ENCODE measurements around the gene NEK10. TPM values are rescaled to one million over a fixed set of nuclear protein-coding genes. Genes with fewer than 3 reads are reported as not detected.

The NEK10 gene, protein sequence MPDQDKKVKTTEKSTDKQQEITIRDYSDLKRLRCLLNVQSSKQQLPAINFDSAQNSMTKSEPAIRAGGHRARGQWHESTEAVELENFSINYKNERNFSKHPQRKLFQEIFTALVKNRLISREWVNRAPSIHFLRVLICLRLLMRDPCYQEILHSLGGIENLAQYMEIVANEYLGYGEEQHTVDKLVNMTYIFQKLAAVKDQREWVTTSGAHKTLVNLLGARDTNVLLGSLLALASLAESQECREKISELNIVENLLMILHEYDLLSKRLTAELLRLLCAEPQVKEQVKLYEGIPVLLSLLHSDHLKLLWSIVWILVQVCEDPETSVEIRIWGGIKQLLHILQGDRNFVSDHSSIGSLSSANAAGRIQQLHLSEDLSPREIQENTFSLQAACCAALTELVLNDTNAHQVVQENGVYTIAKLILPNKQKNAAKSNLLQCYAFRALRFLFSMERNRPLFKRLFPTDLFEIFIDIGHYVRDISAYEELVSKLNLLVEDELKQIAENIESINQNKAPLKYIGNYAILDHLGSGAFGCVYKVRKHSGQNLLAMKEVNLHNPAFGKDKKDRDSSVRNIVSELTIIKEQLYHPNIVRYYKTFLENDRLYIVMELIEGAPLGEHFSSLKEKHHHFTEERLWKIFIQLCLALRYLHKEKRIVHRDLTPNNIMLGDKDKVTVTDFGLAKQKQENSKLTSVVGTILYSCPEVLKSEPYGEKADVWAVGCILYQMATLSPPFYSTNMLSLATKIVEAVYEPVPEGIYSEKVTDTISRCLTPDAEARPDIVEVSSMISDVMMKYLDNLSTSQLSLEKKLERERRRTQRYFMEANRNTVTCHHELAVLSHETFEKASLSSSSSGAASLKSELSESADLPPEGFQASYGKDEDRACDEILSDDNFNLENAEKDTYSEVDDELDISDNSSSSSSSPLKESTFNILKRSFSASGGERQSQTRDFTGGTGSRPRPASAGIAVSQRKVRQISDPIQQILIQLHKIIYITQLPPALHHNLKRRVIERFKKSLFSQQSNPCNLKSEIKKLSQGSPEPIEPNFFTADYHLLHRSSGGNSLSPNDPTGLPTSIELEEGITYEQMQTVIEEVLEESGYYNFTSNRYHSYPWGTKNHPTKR
- total RNA-seq (2021) (1.7 and 4.3 TPM in 2 replicates), Bru-seq, nascent RNA (percentile 42 among the genes with signal in this experiment), BruChase-seq, experiment 1, labeled RNA remaining after a 2-hour chase (percentile 33 among the genes with signal in this experiment), BruChase-seq, experiment 2, labeled RNA remaining after a 6-hour chase (percentile 34 among the genes with signal in this experiment)
- long read RNA-seq, partial matches to known transcripts = 1 of 4 reads
- long read RNA-seq, other reads (novel, unspliced or antisense) = 3 of 4 reads

DNA sequence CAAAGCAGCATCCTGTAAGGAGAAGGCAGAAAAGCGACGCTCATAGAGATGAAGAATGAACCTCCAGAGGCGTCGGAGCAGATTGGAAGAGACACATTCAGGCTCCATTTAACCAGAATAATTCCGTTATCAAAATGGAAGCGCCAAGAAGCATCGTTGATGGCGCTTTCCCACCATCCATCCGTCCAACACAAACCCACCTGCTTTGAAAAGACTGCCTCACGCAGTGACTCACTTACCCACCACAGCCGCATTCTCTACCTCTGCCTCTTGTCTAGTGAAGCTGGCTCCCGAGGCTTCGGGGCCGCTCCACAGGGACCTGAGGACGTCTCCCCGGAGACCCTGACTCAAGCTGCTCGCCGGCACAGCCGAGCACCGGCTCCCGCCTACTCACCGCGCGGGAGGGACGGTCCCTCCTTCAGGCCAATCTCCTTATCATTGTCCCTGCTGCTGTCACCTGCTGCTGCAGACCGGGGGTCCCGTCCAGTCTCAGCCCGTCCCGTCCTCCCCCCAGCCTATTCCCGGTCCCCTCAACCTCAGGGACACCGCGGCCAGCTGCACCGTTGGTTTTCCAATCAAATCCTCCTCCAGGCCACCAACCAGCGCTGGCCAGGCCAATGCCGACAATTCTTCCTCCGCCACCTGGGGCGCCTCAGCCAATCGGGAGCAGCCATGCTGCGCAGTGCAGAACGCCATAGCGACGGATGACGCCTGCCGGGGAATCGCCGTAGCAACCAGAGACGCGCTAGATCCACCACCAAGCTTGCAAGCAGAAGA lies at the start of gene NEK10:
TSS of gene NEK10 (minus strand) at position 553 of the 777 bp plus-strand sequence. CDS start 16,501 bp downstream, outside the sequence.
- BruUV-seq (replicated peaks) = no TSS peak
- H3K27ac ChIP-seq = no peak within 1 kb of the TSS
- no peaks in the 10 kb centered on the region for H3K9me2 ChIP-seq (ENCODE audit: insufficient read depth)
- POLR2A ChIA-PET (ENCODE audit: unreplicated experiment) = no interaction called here
- peak within 1 kb of the TSS; percentile 71 for H3K4me2 ChIP-seq
- H3K79me2 ChIP-seq (ENCODE audit: low read depth) = no peaks in the 10 kb centered on the region
- peaks cover 11% of the 10 kb centered on the region; the same call in 1 of the 2 replicates for H3F3A ChIP-seq (ENCODE audit: insufficient read depth, low read depth)
- TF ChIP-seq, protein P1, sequence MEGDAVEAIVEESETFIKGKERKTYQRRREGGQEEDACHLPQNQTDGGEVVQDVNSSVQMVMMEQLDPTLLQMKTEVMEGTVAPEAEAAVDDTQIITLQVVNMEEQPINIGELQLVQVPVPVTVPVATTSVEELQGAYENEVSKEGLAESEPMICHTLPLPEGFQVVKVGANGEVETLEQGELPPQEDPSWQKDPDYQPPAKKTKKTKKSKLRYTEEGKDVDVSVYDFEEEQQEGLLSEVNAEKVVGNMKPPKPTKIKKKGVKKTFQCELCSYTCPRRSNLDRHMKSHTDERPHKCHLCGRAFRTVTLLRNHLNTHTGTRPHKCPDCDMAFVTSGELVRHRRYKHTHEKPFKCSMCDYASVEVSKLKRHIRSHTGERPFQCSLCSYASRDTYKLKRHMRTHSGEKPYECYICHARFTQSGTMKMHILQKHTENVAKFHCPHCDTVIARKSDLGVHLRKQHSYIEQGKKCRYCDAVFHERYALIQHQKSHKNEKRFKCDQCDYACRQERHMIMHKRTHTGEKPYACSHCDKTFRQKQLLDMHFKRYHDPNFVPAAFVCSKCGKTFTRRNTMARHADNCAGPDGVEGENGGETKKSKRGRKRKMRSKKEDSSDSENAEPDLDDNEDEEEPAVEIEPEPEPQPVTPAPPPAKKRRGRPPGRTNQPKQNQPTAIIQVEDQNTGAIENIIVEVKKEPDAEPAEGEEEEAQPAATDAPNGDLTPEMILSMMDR (conservative IDR thresholded peaks at IDR 0.05) = no peak
- no peak for TF ChIP-seq EZH2 (IDR thresholded peaks at IDR 0.05; ENCODE audit: low read depth)
- DNase-seq = peak; percentile 62 to 89
- no peaks in the 10 kb centered on the region for H4K20me1 ChIP-seq (ENCODE audit: insufficient read depth)
- intact Hi-C loops (cut with micrococcal nuclease; ENCODE audit: unreplicated experiment) = no loop called here
- peak within 1 kb of the TSS; percentile 76 for H2AFZ ChIP-seq
- CTCF ChIA-PET = no interaction called here
- H3K9me3 ChIP-seq (ENCODE audit: insufficient read depth, low read depth) = no peaks in the 10 kb centered on the region
- H3K4me1 ChIP-seq (replicated peaks; ENCODE audit: insufficient read depth) = no peaks in the 10 kb centered on the region
- no peaks in the 10 kb centered on the region for H3K36me3 ChIP-seq (ENCODE audit: low read depth)
- H3K4me3 ChIP-seq = peak within 1 kb of the TSS; percentile 53
- no peaks in the 10 kb centered on the region for H3K27me3 ChIP-seq (ENCODE audit: insufficient read depth, low read depth)

DNA sequence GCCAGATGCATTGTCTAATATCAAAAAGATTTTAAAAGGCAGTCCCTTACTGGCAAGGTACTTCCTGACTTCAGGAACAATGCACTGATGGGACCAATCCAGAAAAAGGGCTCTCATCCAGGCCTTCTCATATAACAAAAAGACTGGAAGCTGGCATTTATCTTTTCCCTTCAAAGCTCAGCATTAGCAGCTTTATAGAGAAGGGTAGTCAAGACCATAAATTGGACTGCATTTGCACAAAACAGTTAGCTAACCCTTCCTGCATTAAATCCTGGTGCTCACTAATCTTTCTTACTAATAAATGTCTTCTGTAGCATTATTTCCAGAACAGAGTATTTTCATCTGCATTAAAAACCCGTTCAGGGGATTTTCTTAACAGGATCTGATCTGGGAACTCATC lies 46.0 kb upstream of the NEK10 start:
- H3K4me2 ChIP-seq = no peak overlapping the region
- ChIA-PET POLR2A (ENCODE audit: unreplicated experiment) (no interaction called here), CTCF (no interaction called here)
- H3K27ac ChIP-seq = no peak overlapping the region
- DNase-seq = no peak
- no TSS peak for BruUV-seq (replicated peaks)
- H2AFZ ChIP-seq = no peak overlapping the region
- H4K20me1 ChIP-seq (ENCODE audit: insufficient read depth) = no peaks in the 10 kb centered on the region
- TF ChIP-seq EZH2 (IDR thresholded peaks at IDR 0.05; ENCODE audit: low read depth) = no peak
- TF ChIP-seq, protein P1 (conservative IDR thresholded peaks at IDR 0.05) = no peak
- H3K79me2 ChIP-seq (ENCODE audit: low read depth) = no peaks in the 10 kb centered on the region
- peaks cover 9% of the 10 kb centered on the region for H3K36me3 ChIP-seq (ENCODE audit: low read depth)
- peaks cover 9% of the 10 kb centered on the region; the same call in 1 of the 2 replicates for H3F3A ChIP-seq (ENCODE audit: insufficient read depth, low read depth)
- intact Hi-C loops (cut with micrococcal nuclease; ENCODE audit: unreplicated experiment) = no loop called here
- H3K9me3 ChIP-seq (ENCODE audit: insufficient read depth, low read depth) = peaks cover 3% of the 10 kb centered on the region; the same call in 1 of the 2 replicates
- H3K9me2 ChIP-seq (ENCODE audit: insufficient read depth) = no peaks in the 10 kb centered on the region
- H3K4me3 ChIP-seq = no peak overlapping the region
- no peaks in the 10 kb centered on the region for H3K4me1 ChIP-seq (replicated peaks; ENCODE audit: insufficient read depth)
- no peaks in the 10 kb centered on the region for H3K27me3 ChIP-seq (ENCODE audit: insufficient read depth, low read depth)

Measured in PC-9 (cell line).